ENCODE data around the gene ARMC7. TPM values are rescaled to one million over a fixed set of nuclear protein-coding genes. Genes with fewer than 3 reads are reported as not detected.
"Not testable (repeated sequence)": the region's sequence is repeated elsewhere in the genome, so short reads cannot be mapped to it uniquely, and the experiment has no call there.

The ARMC7 gene
- polyA plus RNA-seq, 3 donors, result 15.2 to 17.7 (median 15.8) TPM

DNA sequence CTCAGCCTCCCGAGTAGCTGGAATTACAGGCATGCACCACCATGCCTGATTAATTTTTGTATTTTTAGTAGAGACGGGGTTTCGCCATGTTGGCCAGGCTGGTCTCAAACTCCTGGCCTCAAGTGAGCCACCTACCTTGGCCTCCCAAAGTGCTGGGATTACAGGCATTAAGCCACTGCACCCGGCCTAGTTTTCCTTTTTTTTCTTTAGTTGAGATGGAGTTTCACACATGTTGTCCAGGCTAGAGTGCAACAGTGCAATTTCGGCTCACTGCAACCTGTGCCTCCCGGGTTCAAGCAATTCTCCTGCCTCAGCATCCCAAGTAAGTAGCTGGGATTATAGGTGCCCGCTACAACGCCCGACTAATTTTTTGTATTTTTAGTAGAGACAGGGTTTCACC lies 28.0 kb downstream of the ARMC7 start:
- not testable (repeated sequence) for DNase-seq (ENCODE audit: extremely low read depth in 1 of 11, low read depth in 9 of 11, low spot score in 4 of 11)

DNA sequence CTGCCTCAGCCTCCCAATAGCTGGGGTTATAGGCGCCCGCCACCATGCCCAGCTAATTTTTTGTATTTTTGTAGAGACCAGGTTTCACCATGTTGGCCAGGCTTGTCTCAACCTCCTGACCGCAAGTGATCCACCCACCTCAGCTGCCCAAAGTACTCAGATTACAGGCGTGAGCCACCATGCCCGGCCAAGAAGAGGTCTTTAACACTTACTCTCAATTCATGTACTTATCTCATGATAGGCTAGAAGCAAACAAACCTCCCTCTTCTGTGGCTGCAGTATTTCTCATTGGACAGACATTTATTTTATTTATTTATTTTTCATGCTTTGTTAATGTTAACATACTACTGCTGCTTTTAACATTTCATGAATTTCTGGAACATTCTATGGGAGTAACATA lies 28.8 kb downstream of the ARMC7 start:
- DNase-seq (ENCODE audit: extremely low read depth in 1 of 11, low read depth in 9 of 11, low spot score in 4 of 11), result no peak

DNA sequence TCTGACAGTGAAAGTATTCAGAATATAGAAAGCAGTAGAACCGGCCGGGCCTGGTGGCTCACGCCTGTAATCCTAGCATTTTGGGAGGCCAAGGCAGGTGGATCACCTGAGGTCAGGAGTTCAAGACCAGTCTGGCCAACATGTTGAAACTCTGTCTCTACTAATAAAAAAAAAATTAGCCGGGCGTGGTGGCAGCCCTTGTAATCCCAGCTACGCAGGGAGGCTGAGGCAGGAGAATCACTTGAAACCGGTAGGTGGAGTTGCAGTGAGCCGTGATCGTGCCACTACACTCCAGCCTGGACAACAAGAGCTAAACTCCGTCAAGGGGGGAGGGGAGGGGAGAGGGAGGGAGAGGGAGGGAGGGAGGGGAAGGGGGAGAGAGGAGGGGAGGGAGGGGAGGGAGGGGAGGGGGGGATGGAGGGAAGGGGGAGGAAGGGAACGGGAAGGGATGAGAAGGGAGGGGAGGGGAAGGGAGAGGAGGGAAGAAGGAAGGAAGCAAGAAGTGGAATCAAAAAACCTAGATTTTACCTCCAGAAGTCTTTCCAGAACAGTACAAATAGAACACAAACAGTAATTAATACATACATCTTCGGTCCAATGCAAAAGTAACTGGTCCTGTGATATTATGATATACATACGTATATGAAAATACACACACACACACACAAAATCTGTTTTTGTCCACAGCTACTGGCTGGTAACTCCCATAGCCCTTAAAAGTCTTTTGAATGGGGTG lies 32.6 kb downstream of the ARMC7 start:
- no peak for DNase-seq (ENCODE audit: extremely low read depth in 1 of 11, low read depth in 9 of 11, low spot score in 4 of 11)

DNA sequence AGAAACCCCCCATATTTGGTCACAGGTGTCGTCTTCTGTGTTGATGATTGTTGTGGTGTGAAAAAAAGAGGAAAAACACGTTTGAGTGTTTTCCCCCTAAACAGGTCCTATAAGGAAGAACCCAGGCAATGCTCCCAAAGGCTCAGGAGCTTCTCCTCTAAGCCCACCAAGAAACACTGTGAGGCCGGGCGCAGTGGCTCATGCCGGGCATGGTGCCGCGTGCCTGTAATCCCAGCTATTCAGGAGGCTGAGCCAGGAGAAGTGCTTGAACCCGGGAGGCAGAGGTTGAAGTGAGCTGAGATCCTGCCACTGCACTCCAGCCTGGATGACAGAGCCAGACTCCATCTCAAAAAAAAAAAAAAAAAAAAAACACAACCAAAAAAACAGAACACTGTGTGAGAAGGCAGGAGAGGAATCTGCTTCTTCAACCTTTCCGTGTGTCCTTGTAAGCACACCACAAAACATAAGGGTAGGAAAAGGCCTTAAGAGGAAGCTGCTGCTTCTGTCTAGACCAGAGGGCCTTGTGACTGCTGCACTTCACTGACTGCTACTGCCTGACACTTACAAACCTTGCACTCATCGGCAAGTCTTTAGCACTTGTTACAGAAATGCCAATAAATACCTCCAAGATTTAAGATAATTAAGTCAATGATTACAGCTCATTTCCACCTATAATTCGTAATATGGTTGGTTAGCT lies 35.2 kb downstream of the ARMC7 start:
- DNase-seq (ENCODE audit: extremely low read depth in 1 of 11, low read depth in 9 of 11, low spot score in 4 of 11), result no peak

DNA sequence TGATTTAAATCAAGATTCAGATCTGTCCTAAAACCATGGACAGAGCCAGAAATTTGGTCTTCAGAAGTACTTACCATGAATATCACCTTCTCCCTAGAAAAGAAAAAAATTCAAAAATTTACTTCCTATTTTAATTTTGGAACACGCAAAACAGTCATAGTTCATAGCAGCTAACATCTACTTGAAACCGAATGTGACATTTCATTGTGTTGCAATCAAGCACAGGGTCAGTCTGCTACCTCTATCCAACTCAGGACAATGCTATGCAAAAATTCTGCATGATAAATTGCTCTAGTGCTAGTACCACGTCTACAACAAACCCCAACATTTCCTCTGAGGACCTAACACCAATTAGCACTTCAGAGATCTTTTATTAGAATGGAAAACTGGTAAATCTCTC lies 36.8 kb downstream of the ARMC7 start:
- DNase-seq (ENCODE audit: extremely low read depth in 1 of 11, low read depth in 9 of 11, low spot score in 4 of 11), result no peak

DNA sequence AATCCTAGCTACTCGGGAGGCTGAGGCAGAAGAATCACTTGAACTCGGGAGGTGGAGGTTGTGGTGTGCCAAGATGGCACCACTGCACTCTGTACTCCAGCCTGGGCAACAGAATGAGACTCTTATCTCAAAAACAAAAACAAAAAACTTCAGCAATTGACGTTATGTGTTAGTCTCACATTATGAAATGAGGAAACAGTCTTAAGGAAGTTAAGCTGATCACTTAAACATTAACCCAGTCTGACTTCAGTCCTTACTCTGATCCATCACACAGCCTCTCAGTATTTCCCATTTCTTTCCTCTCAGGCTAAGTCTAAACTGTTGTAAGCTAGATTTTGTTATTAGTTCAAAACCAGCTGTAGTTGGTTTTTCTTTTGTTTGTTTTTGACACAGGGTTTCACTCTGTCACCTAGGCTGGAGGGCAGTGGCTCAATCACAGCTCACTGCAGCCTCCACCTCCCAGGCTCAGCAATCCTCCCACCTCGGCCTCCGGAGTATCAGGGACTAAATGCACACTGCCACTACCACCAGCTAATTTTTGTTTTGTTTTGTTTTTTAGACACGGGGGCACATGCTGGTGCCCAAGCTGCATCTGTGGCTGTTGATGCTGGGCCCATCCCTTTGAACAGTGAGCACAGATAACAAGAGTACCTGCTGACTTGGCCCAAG lies 38.2 kb downstream of the ARMC7 start:
- no peak for DNase-seq (ENCODE audit: extremely low read depth in 1 of 11, low read depth in 9 of 11, low spot score in 4 of 11)

DNA sequence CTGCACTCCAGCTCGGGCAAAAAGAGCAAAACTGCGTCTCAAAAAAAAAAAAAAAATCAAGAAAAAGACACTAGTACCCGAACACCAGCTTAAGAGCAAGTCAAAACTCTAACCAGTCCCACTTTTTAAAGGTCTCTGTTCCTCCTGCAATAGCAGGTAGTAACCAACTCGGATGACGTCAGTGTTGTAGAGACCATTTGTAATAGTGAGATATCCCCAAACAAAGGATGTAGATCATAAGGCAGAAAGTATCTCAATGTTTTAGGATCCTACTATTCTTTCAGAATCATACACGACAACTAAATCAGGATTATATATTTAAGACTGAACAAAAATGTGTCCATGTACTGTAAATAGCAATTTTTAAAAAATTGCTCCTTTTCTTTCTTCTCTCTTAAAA lies 42.2 kb downstream of the ARMC7 start:
- no peak for DNase-seq (ENCODE audit: extremely low read depth in 1 of 11, low read depth in 9 of 11, low spot score in 4 of 11)

DNA sequence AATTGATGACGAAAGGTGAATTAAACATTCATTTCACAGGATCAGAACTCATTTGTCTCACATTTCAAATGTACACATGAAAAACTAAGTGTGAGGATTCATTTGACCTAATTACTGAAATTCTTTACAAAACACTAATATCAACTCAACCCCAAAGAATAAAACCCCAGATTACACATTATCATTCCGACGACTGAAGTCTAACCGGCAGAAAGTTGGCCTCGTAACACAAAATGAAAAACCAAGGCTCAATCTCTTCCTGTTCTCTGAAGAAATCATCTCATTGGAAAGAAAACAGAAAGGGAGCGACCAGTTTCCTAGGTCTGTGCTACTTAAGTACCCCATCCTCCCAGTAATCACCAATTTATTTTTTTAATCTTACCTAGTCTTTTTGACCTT lies 42.8 kb downstream of the ARMC7 start:
- no peak for DNase-seq (ENCODE audit: extremely low read depth in 1 of 11, low read depth in 9 of 11, low spot score in 4 of 11)

DNA sequence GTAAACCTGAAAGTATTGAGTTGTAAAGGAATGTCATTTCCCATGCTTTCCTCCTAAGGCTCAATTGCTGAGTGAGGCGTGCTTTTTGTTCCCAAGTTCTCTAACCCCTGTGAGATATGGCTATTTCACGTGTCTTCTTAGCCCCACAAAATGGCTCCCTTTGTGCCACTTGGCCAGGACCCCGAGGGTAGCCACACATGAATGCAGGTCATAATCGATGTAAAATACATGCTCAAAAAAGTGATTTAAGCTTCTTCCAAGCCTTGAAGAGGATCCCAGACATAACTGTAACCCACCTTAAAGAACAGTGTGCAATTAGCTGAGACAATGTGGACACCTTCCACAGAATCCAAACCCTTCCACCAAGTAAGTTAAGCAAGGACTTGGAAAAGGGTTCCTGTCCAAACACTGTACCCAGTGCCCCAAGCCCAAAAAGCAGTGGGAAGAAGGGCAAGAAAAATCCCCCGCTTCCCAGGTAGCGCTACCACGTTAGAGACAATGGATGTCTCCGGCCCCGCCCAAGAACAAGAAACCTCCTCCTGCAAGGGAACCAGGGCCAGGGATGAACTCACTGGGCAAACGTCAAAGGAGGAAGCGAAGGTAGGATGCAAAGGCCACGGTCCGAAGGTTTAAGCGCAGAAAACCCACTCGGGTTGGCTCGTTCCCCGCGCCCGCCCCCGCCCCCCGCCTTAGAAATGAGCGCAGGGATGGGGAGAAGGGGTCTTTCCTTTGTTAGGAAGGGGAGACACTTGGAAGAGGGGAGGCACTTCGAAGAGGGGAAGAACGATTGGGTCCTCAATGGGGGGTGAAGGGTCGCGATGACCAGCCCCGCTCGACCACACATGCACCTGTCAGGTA lies 43.4 kb downstream of the ARMC7 start:
- DNase-seq (ENCODE audit: extremely low read depth in 1 of 11, low read depth in 9 of 11, low spot score in 4 of 11), result peak in 4 of 11 donors; percentile 17 to 44 (median 38)

DNA sequence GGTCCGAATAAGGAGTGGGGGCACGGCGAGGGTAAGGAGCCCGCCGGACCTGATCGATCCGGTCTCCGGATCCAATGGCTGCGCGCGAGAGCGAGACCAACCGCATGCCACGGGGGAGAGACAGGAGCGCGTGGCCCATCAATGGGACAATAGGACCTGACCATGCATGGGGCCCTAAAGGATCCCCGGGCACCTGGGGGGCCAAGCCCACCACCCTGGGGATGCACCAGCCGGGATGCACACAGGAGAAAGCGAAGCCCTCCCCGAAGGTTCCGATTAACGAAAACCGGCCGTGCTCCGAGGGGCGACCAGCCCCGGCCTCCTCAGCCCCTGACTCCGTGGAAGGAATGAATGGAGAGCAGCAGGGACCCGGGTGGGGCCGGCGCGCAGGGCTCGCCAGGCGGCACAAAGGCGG lies 44.0 kb downstream of the ARMC7 start:
- peak in 2 of 11 donors; percentile 22 to 38 for DNase-seq (ENCODE audit: extremely low read depth in 1 of 11, low read depth in 9 of 11, low spot score in 4 of 11)

DNA sequence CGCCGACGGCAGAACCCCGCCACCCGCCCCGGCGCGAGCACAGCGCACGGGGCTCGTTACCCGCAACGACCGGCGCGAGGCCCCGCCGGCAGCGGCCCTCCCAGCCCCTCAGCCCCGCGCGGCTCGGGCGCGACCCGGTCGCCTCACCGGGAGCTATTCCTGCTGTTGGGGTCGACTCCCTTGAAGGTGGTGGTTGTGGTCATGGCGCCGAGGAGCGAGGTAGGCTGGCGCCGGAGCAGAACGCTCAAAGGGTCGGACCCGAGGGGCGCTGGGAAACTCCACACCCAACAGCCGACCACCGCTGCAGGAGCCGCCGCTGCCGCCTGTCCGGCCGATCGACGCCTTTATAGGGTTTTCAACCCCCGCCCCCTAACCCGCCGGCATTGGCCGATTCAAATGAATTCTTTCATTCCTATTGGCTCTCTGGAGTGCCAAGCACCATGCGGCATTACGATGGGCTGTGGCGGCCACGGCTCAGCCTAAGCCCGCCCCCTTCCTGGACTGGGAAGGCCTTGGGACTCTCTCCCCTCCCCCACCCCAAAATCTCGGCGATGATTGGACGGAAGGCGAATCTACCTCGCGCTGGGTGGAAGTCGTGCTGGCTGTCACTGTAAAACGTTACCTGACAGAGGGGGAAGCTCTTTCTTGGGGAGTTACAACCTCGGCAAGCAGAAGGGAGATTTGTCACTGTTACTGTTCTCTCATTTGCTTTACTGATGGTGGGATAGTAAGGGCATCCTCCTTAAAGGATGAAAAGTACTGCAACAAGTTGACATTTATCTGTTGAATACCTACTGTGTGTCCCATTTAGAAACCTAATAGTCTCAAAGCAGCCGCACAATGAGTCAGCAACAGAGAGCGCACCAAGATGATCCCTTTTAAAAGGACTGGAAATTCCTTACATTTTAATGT lies 44.7 kb downstream of the ARMC7 start, which contains the start of gene JPT1:
JPT1 (minus strand) TSS at position 318 of the 912 bp plus-strand sequence; CDS start at position 203, 115 bp downstream.
- peak; percentile 92 to 99 (median 98) for DNase-seq (ENCODE audit: extremely low read depth in 1 of 11, low read depth in 9 of 11, low spot score in 4 of 11)

DNA sequence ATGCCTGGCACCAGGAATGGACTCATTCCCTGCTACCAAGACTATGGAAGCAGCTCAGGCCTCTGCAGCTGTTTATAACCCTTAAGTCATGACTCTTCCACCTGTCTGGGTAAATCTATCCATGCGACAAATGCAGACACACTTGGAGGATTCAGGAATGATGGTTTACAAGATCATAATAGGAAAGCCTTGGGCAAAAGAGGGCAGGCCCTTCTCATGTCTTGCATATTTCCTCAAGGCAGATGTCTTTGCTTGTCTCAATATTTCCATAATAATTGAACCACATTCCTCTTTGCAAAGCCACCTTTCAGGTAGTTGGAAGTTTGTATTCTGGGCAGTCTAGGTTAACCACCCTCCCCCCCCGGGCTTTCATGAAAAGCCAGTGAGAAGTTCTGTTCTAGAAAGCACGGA lies 45.4 kb downstream of the ARMC7 start:
- no peak for DNase-seq (ENCODE audit: extremely low read depth in 1 of 11, low read depth in 9 of 11, low spot score in 4 of 11)

DNA sequence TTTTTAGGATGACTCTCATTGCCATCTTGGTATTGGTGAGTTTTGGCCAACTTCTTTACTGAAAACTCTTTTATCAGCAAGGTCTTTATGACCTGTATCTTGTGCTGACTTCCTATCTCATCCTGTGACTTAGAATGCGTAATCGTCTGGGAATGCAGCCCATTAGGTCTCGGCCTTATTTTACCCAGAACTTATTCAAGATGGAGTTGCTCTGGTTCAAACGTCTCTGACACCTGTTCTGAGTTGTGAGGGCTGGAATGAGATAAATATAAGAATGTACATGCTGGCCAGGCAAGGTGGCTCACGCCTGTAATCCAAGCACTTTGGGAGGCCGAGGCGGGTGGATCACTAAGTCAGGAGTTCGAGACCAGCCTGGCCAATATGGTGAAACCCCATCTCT lies 48.7 kb downstream of the ARMC7 start:
- not testable (repeated sequence) for DNase-seq (ENCODE audit: extremely low read depth in 1 of 11, low read depth in 9 of 11, low spot score in 4 of 11)

DNA sequence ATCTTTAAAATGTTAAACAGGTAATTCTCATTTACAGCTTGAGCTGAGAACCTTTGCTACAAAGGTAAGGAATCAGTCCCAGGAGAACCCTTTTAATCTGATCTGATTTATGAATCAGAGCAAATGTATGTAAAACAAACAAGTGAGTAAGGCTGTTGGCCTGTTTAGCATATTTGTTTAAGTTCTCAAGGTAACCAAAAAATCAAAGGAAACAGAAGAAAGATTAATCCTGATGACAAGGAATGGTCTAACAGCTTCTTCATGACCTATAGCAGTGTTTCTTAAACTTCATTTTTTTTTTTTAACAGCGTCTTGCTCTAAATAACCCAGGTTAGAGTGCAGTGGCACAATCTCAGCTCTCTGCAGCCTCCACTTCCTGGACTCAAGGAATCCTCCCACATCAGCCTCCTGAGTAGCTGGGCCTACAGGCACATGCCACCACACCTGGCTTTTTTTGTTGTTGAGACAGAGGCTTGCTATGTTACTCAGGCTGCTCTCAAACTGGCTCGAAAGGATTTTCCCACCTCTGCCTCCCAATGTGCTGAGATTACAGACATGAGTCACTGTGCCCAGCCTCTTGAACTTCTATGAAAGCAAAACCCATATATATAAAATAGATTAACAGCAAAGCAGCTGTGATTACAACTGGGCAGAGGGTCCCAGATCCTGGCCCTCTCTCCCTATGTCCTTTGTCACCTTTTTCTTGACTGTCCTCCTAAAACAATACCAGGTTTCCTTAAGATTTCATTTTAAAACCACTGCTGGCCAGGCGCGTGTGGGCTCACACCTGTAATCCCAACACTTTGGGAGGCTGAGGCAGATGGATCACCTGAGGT lies 49.6 kb downstream of the ARMC7 start:
- no peak for DNase-seq (ENCODE audit: extremely low read depth in 1 of 11, low read depth in 9 of 11, low spot score in 4 of 11)

DNA sequence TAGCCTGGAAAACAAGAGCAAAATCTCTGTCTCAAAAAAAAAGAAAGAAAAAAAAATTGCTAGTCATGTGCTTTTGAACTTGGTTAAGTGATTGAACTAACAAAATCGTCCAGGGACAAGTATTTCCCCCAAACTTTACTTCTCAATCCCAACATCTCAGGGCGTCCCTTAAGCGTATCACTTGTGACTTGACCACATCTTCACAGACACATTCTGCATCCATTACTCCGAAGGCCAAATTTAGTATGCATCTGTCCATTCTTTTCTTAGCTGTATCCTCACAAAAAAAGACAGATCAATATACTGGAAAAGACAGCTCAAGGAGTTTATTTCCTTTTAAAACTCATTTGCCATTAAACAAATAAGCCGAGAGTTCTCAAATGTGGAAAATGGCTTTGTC lies 50.4 kb downstream of the ARMC7 start:
- no peak for DNase-seq (ENCODE audit: extremely low read depth in 1 of 11, low read depth in 9 of 11, low spot score in 4 of 11)

DNA sequence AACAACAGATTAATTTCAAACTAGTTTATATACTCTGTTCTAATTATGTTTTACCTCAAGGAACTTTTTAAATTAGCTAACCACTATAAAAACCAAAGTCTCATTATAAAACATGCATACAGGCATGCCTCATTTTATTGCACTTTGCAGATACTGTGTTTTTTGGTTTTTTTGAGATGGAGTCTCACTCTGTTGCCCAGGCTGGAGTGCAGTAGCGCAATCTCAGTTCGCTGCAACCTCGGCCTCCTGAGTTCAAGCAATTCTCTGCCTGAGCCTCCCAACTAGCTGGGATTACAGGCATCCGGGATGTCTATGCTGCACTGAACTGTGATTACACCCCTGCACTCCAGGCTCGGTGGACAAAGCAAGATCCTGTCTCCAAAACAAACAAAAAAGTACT lies 53.3 kb downstream of the ARMC7 start:
- DNase-seq (ENCODE audit: extremely low read depth in 1 of 11, low read depth in 9 of 11, low spot score in 4 of 11), result no peak

DNA sequence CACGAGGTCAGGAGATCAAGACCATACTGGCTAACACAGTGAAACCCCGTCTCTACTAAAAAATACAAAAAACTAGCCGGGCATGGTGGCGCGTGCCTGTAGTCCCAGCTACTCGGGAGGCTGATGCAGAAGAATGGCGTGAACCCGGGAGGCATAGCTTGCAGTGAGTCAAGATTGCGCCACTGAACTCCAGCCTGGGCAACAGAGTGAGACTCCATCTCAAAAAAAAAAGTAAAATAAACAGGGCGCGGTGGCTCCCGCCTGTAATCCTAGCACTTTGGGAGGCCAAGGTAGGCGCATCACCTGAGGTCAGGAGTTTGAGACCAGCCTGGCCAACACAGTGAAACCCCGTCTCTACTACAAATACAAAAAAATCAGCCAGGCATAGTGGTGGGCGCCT lies 54.8 kb downstream of the ARMC7 start:
- DNase-seq (ENCODE audit: extremely low read depth in 1 of 11, low read depth in 9 of 11, low spot score in 4 of 11), result not testable (repeated sequence)
